ENCODE measurements around the gene FPGS. TPM values are rescaled to one million over a fixed set of nuclear protein-coding genes. Genes with fewer than 3 reads are reported as not detected.
A peak's percentile ranks its signal among the peaks of the same experiment; 100 is the strongest.

FPGS gene
- total RNA-seq, 1 donor from 2014 or later: 61.4 TPM

GRCh38 chr9:127771570-127772189, 31.0 kb upstream of the FPGS start:
- TF ChIP-seq, protein P1, sequence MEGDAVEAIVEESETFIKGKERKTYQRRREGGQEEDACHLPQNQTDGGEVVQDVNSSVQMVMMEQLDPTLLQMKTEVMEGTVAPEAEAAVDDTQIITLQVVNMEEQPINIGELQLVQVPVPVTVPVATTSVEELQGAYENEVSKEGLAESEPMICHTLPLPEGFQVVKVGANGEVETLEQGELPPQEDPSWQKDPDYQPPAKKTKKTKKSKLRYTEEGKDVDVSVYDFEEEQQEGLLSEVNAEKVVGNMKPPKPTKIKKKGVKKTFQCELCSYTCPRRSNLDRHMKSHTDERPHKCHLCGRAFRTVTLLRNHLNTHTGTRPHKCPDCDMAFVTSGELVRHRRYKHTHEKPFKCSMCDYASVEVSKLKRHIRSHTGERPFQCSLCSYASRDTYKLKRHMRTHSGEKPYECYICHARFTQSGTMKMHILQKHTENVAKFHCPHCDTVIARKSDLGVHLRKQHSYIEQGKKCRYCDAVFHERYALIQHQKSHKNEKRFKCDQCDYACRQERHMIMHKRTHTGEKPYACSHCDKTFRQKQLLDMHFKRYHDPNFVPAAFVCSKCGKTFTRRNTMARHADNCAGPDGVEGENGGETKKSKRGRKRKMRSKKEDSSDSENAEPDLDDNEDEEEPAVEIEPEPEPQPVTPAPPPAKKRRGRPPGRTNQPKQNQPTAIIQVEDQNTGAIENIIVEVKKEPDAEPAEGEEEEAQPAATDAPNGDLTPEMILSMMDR (IDR thresholded peaks at IDR 0.05; ENCODE audit: unreplicated experiment): no peak
- peak overlapping the region; percentile 77 for H3K27ac Mint-ChIP-seq
- peaks cover 39% of the 10 kb centered on the region for H3K4me1 Mint-ChIP-seq
- no peaks in the 10 kb centered on the region for H3K36me3 Mint-ChIP-seq
- H3K27me3 Mint-ChIP-seq (ENCODE audit: low read depth): no peaks in the 10 kb centered on the region
- DNase-seq (ENCODE audit: low spot score in 2 of 2, unreplicated experiment in 2 of 2): no peak
- H3K4me3 Mint-ChIP-seq: peak overlapping the region; percentile 80
- H3K9me3 Mint-ChIP-seq: no peaks in the 10 kb centered on the region

GRCh38 chr9:127772603-127773002, 30.1 kb upstream of the FPGS start:
- no peaks in the 10 kb centered on the region for H3K36me3 Mint-ChIP-seq
- no peaks in the 10 kb centered on the region for H3K9me3 Mint-ChIP-seq
- TF ChIP-seq, protein P1 (IDR thresholded peaks at IDR 0.05; ENCODE audit: unreplicated experiment): no peak
- H3K27ac Mint-ChIP-seq: no peak overlapping the region
- no peak overlapping the region for H3K4me3 Mint-ChIP-seq
- H3K27me3 Mint-ChIP-seq (ENCODE audit: low read depth): no peaks in the 10 kb centered on the region
- DNase-seq (ENCODE audit: low spot score in 2 of 2, unreplicated experiment in 2 of 2): no peak
- H3K4me1 Mint-ChIP-seq: peaks cover 31% of the 10 kb centered on the region

DNA sequence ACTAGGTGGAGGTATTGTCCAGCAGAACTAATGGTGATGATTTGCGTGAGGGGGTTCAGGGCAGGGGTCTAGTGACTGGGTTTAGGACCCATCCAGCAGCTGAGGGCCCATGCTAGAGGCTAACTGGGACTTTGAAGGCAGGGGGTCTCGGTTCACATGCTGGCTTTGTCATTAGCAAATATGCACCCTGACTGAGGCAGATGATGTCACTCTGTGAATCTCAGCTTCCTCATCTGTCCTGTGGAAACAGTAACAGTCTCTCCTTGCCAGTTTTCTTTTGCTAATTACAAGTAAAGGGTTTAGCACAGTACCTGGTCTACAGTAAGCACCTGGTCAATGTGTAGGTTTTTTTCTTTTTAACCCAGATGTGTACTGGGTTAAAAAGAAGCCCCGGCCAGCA, 29.4 kb upstream of the FPGS start:
- Mint-ChIP-seq H3K27ac (no peak overlapping the region), H3K4me1 (peaks cover 26% of the 10 kb centered on the region), H3K4me3 (no peak overlapping the region), H3K9me3 (no peaks in the 10 kb centered on the region), H3K27me3 (ENCODE audit: low read depth) (no peaks in the 10 kb centered on the region), H3K36me3 (no peaks in the 10 kb centered on the region)
- no peak for DNase-seq (ENCODE audit: low spot score in 2 of 2, unreplicated experiment in 2 of 2)
- TF ChIP-seq, protein P1 (IDR thresholded peaks at IDR 0.05; ENCODE audit: unreplicated experiment): no peak

- TF ChIP-seq, protein P1 (IDR thresholded peaks at IDR 0.05; ENCODE audit: unreplicated experiment): no peak
- Mint-ChIP-seq H3K36me3 (no peaks in the 10 kb centered on the region), H3K9me3 (no peaks in the 10 kb centered on the region), H3K4me3 (no peak overlapping the region), H3K27ac (no peak overlapping the region), H3K4me1 (peaks cover 19% of the 10 kb centered on the region), H3K27me3 (ENCODE audit: low read depth) (no peaks in the 10 kb centered on the region)
- no peak for DNase-seq (ENCODE audit: low spot score in 2 of 2, unreplicated experiment in 2 of 2)
Observed at GRCh38 chr9:127773981-127774380, 28.7 kb upstream of the FPGS start.

DNA sequence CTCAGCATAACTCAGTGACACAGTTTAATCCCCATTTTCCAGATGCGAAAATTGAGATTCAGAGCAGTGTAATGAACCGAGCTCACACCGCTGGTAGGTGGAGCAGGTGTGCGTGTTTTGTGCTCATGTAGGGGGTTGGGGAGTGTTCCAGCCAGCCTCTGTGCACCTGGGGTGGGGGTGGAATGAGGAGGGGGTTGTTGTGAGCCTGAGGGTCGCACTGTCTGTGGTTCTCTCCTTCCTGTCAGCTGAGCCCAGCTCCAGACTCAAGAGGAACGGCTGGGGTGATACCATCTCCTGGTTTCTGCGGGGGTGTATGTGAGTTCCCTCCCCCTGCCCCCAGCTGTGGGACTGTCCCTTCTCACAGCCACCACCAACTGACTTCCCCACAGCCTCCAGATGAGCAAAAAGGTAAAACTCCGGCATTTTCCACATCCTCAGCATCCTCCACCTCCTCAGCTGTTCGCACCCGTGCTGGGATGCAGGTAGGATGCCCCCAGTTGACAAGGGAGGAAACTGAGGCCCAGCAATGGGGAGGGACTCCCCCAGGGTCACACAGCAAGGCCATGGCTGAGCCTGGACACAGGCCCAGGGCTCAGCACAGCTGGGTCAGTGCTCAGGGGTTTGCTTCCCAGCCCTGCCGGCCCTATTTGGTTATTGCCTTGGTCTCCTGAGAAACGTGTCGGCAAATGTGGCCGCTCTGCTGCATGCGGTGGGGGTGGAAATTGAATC, 26.3 kb upstream of the FPGS start:
- Mint-ChIP-seq H3K27me3 (ENCODE audit: low read depth) (no peaks in the 10 kb centered on the region), H3K36me3 (no peaks in the 10 kb centered on the region), H3K4me3 (no peak overlapping the region), H3K9me3 (no peaks in the 10 kb centered on the region), H3K27ac (no peak overlapping the region), H3K4me1 (peaks cover 2% of the 10 kb centered on the region)
- DNase-seq (ENCODE audit: low spot score in 2 of 2, unreplicated experiment in 2 of 2): no peak
- TF ChIP-seq, protein P1 (IDR thresholded peaks at IDR 0.05; ENCODE audit: unreplicated experiment): no peak
